AG04450 (cell line): Measurements from ENCODE around the gene ADGRG3. TPM values are rescaled to one million over a fixed set of nuclear protein-coding genes. Genes with fewer than 3 reads are reported as not detected.

Experiments
- CTCF ChIA-PET: fragments of 300-600, 350-600 bp; formaldehyde crosslinking; extraction: SDS; loops from one replicate; lab custom pipeline; 2022; ENCODE audit warnings: antibody characterized with exemption, inconsistent platforms; lab: Charles Lee
- POLR2A ChIA-PET: fragments of 350-600 bp; formaldehyde crosslinking; extraction: SDS; loops from one replicate; lab custom pipeline; 2021; ENCODE audit warnings: antibody characterized with exemption, inconsistent platforms; lab: Yijun Ruan, JAX
- DNase-seq: peaks from one replicate; pipeline ENCODE4 v3.0.0-alpha.2; 2011; ENCODE audit warnings: low read depth, low spot score
- H3K27ac ChIP-seq: one replicate; pipeline ENCODE4 v1.5.1; 2012; ENCODE audit warnings: low read depth, low read length, control low read depth
- H3K27me3 ChIP-seq: one replicate; pipeline ENCODE4 v1.6.0; 2012; ENCODE audit warnings: low read length; ENCODE audit not compliant: control insufficient read depth, insufficient read depth
- H3K4me3 ChIP-seq: 2 replicates; pipeline ENCODE4 v1.5.1; 2011; ENCODE audit warnings: mild to moderate bottlenecking, low read depth, low read length, control low read depth
- H3K9me3 ChIP-seq: 2 replicates; pipeline ENCODE4 v1.5.1; 2012; ENCODE audit warnings: low read length; ENCODE audit not compliant: control insufficient read depth, insufficient read depth
- polyA plus RNA-seq: library from polyadenylated mRNA; depleted of rRNA; stranded (reverse); fragments of >200 nt; gene quantifications from 2 replicates; pipeline ENCODE4 v1.2.3, GENCODE V29; 2011
- TF ChIP-seq, protein P1 (sequence below): IDR thresholded peaks from 2 replicates; pipeline ENCODE4 v1.5.1; 2011; ENCODE audit warnings: low read depth, low read length, control low read depth, inconsistent platforms

ADGRG3 gene
- polyA plus RNA-seq, 1 experiment = not detected

DNA sequence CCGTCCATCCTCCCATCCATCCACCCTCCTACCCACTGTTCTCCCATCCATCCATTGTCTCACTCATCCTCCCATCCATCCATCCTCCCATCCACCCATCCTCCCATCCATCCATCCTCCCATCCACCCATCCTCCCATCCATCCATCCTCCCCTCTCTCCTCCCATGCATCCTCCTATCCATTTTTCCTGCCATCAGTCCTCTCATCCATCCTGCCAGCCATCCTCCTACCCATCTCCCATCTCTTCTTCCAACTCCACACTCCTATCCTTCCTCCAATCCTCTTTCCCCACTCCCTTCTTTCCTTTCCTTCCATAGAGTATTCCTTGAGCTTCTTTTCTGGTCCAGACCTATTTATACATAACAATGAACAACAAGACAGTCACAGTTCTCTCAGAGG, 38.6 kb downstream of the ADGRG3 start:
- POLR2A ChIA-PET = no interaction called here
- no peak overlapping the region for H3K27ac ChIP-seq
- no peaks in the 10 kb centered on the region for H3K9me3 ChIP-seq
- CTCF ChIA-PET = no interaction called here
- no peak overlapping the region for H3K4me3 ChIP-seq
- DNase-seq = no peak
- TF ChIP-seq, protein P1, sequence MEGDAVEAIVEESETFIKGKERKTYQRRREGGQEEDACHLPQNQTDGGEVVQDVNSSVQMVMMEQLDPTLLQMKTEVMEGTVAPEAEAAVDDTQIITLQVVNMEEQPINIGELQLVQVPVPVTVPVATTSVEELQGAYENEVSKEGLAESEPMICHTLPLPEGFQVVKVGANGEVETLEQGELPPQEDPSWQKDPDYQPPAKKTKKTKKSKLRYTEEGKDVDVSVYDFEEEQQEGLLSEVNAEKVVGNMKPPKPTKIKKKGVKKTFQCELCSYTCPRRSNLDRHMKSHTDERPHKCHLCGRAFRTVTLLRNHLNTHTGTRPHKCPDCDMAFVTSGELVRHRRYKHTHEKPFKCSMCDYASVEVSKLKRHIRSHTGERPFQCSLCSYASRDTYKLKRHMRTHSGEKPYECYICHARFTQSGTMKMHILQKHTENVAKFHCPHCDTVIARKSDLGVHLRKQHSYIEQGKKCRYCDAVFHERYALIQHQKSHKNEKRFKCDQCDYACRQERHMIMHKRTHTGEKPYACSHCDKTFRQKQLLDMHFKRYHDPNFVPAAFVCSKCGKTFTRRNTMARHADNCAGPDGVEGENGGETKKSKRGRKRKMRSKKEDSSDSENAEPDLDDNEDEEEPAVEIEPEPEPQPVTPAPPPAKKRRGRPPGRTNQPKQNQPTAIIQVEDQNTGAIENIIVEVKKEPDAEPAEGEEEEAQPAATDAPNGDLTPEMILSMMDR = no peak
- H3K27me3 ChIP-seq = peaks cover 47% of the 10 kb centered on the region

DNA sequence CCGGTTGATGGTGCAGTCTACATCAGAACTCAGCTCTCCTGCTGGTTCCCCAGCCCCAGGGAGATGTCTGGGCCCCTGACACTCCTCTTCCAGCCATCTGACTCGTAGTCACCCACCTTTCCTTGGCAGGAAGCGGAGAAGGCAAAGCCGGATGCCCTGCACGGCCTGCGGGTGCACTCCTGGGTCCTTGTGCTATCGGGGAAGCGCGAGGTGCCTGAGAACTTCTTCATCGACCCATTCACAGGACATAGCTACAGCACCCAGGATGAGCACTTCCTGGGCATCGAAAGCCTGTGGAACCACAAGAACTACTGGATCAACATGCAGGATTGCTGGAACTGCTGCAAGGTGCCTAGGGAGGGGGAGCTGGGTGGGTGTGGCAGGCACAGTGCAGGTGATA, 39.2 kb downstream of the ADGRG3 start:
- H3K9me3 ChIP-seq = no peaks in the 10 kb centered on the region
- TF ChIP-seq, protein P1 = no peak
- H3K27ac ChIP-seq = no peak overlapping the region
- no peak overlapping the region for H3K4me3 ChIP-seq
- ChIA-PET POLR2A (no interaction called here), CTCF (no interaction called here)
- no peak for DNase-seq
- H3K27me3 ChIP-seq = peaks cover 49% of the 10 kb centered on the region

DNA sequence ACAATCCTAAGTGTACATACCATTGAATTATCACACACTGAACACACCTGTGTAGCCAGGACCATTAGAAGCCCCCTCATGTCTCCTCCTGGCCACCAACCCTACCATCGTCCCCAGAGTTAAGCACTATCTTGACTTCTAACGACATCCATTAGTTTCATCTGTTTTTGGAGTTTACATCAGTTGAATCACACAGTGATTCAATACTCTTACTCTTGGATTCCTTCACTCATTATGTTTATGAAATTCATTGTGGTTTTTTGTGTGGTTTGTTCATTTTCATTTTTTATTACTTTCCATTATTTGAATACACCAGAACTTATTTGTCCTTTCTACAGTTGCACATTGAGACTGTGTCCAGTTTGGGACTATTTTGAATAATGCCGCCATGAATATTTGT, 40.1 kb downstream of the ADGRG3 start:
- TF ChIP-seq, protein P1 = no peak
- Histone ChIP-seq H3K4me3 (no peak overlapping the region), H3K27ac (no peak overlapping the region), H3K9me3 (no peaks in the 10 kb centered on the region), H3K27me3 (peaks cover 45% of the 10 kb centered on the region)
- no peak for DNase-seq
- POLR2A ChIA-PET = no interaction called here
- CTCF ChIA-PET = no interaction called here

DNA sequence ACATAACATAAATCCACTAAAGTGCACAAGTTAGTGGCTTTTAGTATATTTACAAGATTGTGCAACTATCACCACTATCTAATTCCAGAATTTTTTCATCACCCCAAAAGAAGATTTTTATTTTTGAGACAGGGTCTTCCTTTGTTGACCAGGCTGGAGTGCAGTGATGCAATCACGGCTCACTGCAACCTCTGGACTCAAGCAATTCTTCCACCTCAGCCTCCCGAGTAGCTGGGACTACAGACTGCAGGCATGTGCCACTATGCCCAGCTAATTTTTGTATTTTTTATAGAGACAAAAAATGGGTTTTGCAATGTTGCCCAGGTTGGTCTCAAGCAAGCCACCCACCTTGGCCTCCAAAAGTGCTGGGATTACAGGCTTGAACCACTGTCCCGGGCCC, 41.6 kb downstream of the ADGRG3 start:
- Histone ChIP-seq H3K9me3 (no peaks in the 10 kb centered on the region), H3K27me3 (peaks cover 40% of the 10 kb centered on the region), H3K27ac (no peak overlapping the region), H3K4me3 (no peak overlapping the region)
- ChIA-PET CTCF (interaction anchor here (0.7 kb wide), 2 partner anchors 110 to 237 kb away, joined by 4 read pairs; no protein-coding TSS in a partner anchor), POLR2A (no interaction called here)
- TF ChIP-seq, protein P1 = no peak
- DNase-seq = no peak

DNA sequence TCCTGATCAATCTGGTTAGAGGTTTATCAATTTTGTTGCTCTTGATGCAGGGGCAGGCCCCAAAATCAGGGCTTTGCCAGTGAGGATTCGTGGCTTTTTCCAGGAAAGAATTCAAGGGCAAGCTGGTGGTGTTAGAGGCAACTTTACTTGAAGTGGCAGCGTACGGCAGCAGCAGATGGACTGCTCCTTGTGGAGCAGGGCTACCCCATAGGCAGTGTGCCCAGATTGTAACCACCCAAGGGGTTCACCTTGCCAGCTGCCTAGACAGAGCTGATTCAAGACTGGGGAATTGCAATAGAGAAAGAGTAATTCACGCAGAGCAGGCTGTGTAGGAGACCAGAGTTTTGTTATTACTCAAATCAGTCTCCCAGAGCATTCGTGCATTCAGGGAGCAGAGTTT, 43.2 kb downstream of the ADGRG3 start:
- CTCF ChIA-PET = interaction anchor here (2.1 kb wide), 1 partner anchor 135 kb away, joined by 4 read pairs; no protein-coding TSS in a partner anchor
- H3K27me3 ChIP-seq = peaks cover 38% of the 10 kb centered on the region

More for the DNA sequence above, 43.2 kb downstream of the ADGRG3 start:
- TF ChIP-seq, protein P1 = no peak
- Histone ChIP-seq H3K27ac (no peak overlapping the region), H3K4me3 (no peak overlapping the region), H3K9me3 (no peaks in the 10 kb centered on the region)
- POLR2A ChIA-PET = no interaction called here
- DNase-seq = no peak
